Measurements from ENCODE around the gene HMOX2.

DNA sequence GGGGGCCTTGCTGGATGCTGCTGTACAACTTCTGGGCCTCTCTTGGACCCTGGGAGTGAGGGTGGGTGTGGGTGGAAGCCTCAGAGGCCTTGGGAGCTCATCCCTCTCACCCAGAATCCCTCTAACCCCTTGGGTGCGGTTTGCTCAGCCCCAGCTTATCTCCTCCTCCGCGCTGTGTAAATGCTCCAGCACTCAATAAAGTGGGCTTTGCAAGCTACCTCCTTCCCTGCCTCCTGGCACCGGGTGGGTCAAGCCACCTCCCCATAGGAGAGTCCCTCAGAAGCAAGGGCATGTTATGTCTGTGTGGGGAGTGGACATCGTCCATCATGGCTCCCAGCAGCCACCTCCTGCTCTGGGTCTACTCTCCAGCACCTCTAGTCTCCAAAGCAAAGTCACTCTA, 33.9 kb downstream of the HMOX2 start:
- no peak for TF ChIP-seq CTCF (IDR thresholded peaks at IDR 0.05)
- no peak for TF ChIP-seq POLR2A (IDR thresholded peaks at IDR 0.05)
